SKM-1 (cell line): Measurements from ENCODE around the gene COCH.

Experiments
- DNase-seq: peaks from one replicate; lab custom pipeline; 2025; ENCODE audit not compliant: unreplicated experiment; lab: John Stamatoyannopoulos, UW

COCH gene

DNA sequence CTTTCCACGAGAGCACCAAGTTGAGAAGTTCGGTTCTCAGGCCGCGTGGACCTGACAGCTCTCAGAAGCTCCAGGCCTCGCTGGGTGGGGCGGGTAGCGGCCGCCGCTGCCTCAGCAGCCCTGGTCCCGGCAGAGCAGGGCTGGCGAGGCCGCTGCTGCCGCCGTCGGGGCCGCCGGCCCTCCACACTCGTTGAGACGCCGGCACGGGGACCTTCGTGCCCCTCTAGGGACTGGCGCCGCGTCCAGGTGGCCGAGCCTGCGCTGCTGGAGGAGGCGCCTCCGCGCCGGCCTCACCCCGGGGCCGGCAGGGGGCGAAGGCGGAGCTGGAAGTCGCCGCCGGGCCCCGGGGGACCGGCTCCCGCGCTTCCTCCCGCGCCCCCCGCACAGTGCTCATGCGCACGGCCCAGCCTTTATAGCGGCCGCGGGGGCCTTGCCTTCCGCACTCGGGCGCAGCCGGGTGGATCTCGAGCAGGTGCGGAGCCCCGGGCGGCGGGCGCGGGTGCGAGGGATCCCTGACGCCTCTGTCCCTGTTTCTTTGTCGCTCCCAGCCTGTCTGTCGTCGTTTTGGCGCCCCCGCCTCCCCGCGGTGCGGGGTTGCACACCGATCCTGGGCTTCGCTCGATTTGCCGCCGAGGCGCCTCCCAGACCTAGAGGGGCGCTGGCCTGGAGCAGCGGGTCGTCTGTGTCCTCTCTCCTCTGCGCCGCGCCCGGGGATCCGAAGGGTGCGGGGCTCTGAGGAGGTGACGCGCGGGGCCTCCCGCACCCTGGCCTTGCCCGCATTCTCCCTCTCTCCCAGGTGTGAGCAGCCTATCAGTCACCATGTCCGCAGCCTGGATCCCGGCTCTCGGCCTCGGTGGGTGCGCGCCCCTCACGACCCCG lies at the start of gene COCH:
Gene COCH (plus strand): TSS at position 440 of the 879 bp plus-strand sequence. CDS start 380 bp downstream, at position 820.
- no peak for DNase-seq

GRCh38 chr14:30826070-30826469 lies 48.3 kb upstream of the COCH start:
- DNase-seq = no peak

- no peak for DNase-seq
Observed at GRCh38 chr14:30829853-30830252, 44.5 kb upstream of the COCH start.

- no peak for DNase-seq
Observed at GRCh38 chr14:30834353-30834752, 40.0 kb upstream of the COCH start.

DNA sequence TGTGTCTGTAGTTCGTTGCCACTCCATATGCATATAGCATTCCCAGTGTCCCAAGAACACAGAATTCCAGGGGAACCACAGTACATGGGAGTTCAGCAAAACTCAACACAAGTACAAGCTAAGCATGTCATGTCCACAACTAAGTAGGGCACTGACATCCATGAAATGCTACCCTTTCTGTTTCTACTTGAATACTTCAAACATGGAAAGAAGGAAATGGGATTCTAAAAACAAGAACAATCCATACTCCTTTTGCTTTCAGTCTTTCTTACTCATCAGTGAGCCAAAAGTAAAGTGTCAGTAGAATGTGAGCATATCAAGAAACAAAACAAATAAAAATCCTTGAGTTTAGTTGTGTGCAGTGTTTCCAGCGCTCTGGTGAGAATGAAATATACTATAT lies 36.0 kb upstream of the COCH start:
- DNase-seq = no peak

DNA sequence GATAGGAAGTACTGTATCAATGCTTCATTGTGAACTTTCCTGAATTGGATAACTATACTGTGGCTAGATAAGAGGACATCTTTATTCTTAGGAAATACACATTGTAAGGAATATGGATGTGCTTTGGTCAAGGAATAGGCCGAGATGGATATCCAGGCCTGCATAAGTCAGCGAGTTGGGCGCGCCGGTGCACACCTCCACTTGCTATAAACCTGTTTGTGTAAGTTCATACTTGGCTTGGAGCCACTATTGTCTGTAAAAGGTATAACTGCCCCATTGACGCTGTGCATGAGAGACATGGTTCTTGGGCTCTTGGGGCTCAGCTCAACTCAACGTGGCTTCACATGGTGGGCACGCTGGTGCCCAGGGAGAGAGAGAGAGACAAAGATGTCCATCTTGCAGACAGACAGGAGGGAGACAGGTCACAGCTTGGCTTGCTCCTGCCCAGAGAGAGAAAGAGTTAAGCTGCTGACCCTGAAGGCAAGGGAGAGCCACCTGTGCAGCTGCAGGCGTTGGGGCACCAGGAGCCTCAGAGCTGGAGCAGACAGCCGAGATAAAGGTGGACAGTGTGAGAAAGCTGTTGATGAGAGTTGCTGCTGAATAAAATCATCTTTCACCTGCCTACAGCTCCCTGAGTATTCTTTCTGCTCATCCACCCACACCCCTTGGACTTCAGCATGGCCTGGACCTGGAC lies 34.1 kb upstream of the COCH start:
- DNase-seq = no peak

DNA sequence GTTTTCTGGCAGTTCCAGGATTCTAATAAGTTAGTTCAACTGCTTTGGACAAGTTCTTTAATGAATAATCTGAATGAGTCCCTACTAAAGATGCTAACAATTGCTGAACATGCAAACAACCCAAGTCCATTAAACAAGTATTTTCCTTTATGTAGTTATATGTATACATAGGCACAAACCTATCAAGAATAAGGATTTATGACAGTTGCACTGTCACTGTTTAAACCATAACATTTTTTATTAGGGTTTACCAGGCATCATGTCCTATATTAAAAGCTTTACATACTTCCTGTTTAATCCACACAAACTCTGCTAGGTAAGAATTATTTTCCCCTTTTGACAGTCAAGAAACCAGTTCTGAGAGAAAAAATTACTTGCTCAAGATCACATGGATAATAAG lies 31.9 kb upstream of the COCH start:
- no peak for DNase-seq

GRCh38 chr14:30848449-30849240 lies 25.7 kb upstream of the COCH start:
- peak; percentile 20 for DNase-seq

GRCh38 chr14:30849354-30849753 lies 25.0 kb upstream of the COCH start:
- no peak for DNase-seq

DNA sequence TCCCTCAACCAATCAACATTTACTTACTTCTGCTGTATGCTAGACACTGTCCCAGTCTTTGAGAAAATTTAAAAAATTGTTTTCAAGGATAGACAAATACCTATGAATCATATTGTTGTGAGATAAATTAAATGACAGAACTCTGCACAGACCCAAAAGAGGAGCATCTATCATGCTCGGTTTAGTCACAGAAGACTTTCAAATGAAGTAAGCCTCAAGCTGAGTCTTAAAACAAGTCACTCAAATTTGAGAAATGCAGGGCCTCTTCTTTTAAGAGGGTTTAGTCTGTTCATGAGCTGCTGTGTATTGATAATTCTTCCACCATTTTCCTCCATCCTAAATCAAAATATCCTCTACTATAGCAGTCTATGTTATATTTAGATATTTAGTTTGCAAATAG lies 24.4 kb upstream of the COCH start:
- no peak for DNase-seq

GRCh38 chr14:30853946-30854345 lies 20.4 kb upstream of the COCH start:
- DNase-seq = no peak

DNA sequence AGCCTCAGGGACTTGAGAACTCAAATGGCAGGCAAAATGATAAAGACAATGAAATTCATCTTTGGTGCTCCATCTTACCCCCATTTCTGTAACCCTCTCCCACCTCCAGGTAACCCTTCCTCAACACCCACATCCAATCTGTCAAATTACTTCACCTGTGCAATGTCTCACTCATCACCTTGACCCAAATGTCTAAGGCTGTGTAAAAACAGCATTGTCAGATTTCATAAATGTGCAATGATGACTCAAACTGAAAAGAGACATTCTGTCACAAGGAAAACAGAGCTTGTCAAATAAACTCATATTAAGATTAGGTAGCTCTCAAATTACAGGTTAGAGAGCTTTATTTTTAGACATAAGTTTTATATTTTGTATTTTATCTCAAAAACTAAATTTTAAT lies 19.9 kb upstream of the COCH start:
- no peak for DNase-seq

- DNase-seq = no peak
Observed at GRCh38 chr14:30855345-30856037, 18.9 kb upstream of the COCH start.

GRCh38 chr14:30861200-30861599 lies 13.2 kb upstream of the COCH start:
- peak; percentile 39 for DNase-seq

DNA sequence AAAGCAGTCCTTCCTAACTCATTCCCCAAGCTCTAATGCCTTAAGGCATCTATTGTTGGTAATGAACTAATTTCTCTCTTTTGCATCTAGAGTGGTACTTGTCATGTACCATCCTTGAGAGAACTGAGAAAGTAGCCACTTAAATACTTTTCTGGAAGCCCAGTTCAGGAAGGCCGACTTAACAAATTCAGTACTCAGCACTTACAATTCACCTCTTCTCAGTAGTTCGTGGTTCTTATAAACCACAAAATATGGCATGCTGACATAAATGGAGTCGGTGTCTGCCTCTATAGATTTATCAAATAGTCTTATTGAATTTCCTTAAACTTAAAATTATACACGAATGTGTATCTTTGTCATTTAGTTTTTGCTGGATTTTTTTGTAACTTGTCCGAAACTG lies 9.4 kb upstream of the COCH start:
- no peak for DNase-seq

- DNase-seq = no peak
Observed at GRCh38 chr14:30868736-30869135, 5.6 kb upstream of the COCH start.

GRCh38 chr14:30869551-30870155 lies 4.7 kb upstream of the COCH start:
- DNase-seq = no peak

GRCh38 chr14:30872602-30873001 lies 1.8 kb upstream of the COCH start:
- DNase-seq = no peak

GRCh38 chr14:30873308-30874119 lies 845 bp upstream of the COCH start:
- DNase-seq = no peak
